Raji (cell line): ENCODE data around the gene C10orf53.

ENCODE experiments used
- POLR2A ChIP-seq: IDR thresholded peaks from 2 replicates; pipeline ENCODE4 v1.6.1; 2011; ENCODE audit warnings: low read depth, low read length, control low read depth; ENCODE audit not compliant: insufficient read depth

Gene C10orf53

GRCh38 chr10:49679480-49679893, at the start of gene C10orf53:
TSS of gene C10orf53 (plus strand) at chr10:49679651. CDS start at chr10:49679698, 47 bp downstream.
- TF ChIP-seq POLR2A, result no peak

GRCh38 chr10:49631975-49632374, 47.5 kb upstream of the C10orf53 start:
- TF ChIP-seq POLR2A, result no peak

GRCh38 chr10:49632406-49633317, 46.8 kb upstream of the C10orf53 start:
- TF ChIP-seq POLR2A, result no peak

- no peak for TF ChIP-seq POLR2A
Observed at GRCh38 chr10:49633327-49634068, 46.0 kb upstream of the C10orf53 start.

GRCh38 chr10:49634069-49634660, 45.3 kb upstream of the C10orf53 start:
- no peak for TF ChIP-seq POLR2A

GRCh38 chr10:49642311-49642710, 37.1 kb upstream of the C10orf53 start:
- no peak for TF ChIP-seq POLR2A

GRCh38 chr10:49643241-49644034, 36.0 kb upstream of the C10orf53 start:
- no peak for TF ChIP-seq POLR2A

GRCh38 chr10:49644035-49644646, 35.3 kb upstream of the C10orf53 start:
- TF ChIP-seq POLR2A, result no peak

- TF ChIP-seq POLR2A, result no peak
Observed at GRCh38 chr10:49645417-49645816, 34.0 kb upstream of the C10orf53 start.

GRCh38 chr10:49645871-49646870, 33.3 kb upstream of the C10orf53 start:
- no peak for TF ChIP-seq POLR2A

- no peak for TF ChIP-seq POLR2A
Observed at GRCh38 chr10:49647554-49647953, 31.9 kb upstream of the C10orf53 start.

- TF ChIP-seq POLR2A, result no peak
Observed at GRCh38 chr10:49647985-49648795, 31.3 kb upstream of the C10orf53 start.
